Activated B cell treated with CpG ODN at 0.5 μM for 24 hours (primary cell): ENCODE measurements around the gene C9orf43. TPM values are rescaled to one million over a fixed set of nuclear protein-coding genes. Genes with fewer than 3 reads are reported as not detected.

ENCODE experiments used
- ATAC-seq: fragments of 200-7000 bp; cut with Tn5 transposase; one replicate; pipeline ENCODE4 v1.10.0; 2021; ENCODE audit warnings: low read depth, mild to moderate bottlenecking, moderate library complexity
- CTCF ChIA-PET: fragments of 350-600 bp; sonication (Branson Sonifier 250); formaldehyde crosslinking; loops from one replicate; lab custom pipeline; 2021; ENCODE audit warnings: antibody characterized with exemption; lab: Charles Lee
- POLR2A ChIA-PET: fragments of 350-600 bp; sonication (Branson Sonifier 250); formaldehyde crosslinking; loops from one replicate; lab custom pipeline; 2021; ENCODE audit warnings: antibody characterized with exemption; lab: Charles Lee
- DNase-seq: peaks from one replicate; pipeline ENCODE4 v3.0.0; 2022
- H3K27ac Mint-ChIP-seq: one replicate; pipeline ENCODE4 v1.8.0; 2020; ENCODE audit warnings: mixed read lengths
- H3K27me3 Mint-ChIP-seq: one replicate; pipeline ENCODE4 v1.8.0; 2021; ENCODE audit warnings: mixed read lengths
- H3K36me3 Mint-ChIP-seq: one replicate; pipeline ENCODE4 v1.8.0; 2021; ENCODE audit warnings: low read depth, mixed read lengths
- H3K4me1 Mint-ChIP-seq: one replicate; pipeline ENCODE4 v1.8.0; 2021; ENCODE audit warnings: mixed read lengths
- H3K4me3 Mint-ChIP-seq: one replicate; pipeline ENCODE4 v1.8.0; 2020; ENCODE audit warnings: mild to moderate bottlenecking, mixed read lengths
- H3K9me3 Mint-ChIP-seq: one replicate; pipeline ENCODE4 v1.8.0; 2020; ENCODE audit warnings: mixed read lengths
- CTCF ChIP-seq: fragments of 200-600 bp; IDR thresholded peaks from one replicate; pipeline ENCODE4 v1.8.0; 2022; ENCODE audit warnings: antibody characterized with exemption, mild to moderate bottlenecking
- intact Hi-C: fragments of 100-400 bp; cut with micrococcal nuclease; formaldehyde crosslinking; loops from one replicate; pipeline ENCODE4 v1.15.1; 2024
- total RNA-seq: library from RNA; stranded (reverse); gene quantifications from 2 replicates; pipeline ENCODE4 v1.2.3, GENCODE V29; 2022

Gene C9orf43
- total RNA-seq, 1 donor from 2014 or later: 1.2 TPM

GRCh38 chr9:113368348-113368981, 42.1 kb upstream of the C9orf43 start:
- no peak for TF ChIP-seq CTCF
- H3K36me3 Mint-ChIP-seq: peaks cover 12% of the 10 kb centered on the region
- POLR2A ChIA-PET: no interaction called here
- no peak overlapping the region for H3K4me3 Mint-ChIP-seq
- H3K9me3 Mint-ChIP-seq: no peaks in the 10 kb centered on the region
- DNase-seq (no peak), ATAC-seq (no peak)
- no peaks in the 10 kb centered on the region for H3K4me1 Mint-ChIP-seq
- intact Hi-C loops: no loop called here
- CTCF ChIA-PET: no interaction called here
- no peak overlapping the region for H3K27ac Mint-ChIP-seq
- H3K27me3 Mint-ChIP-seq: no peaks in the 10 kb centered on the region

- POLR2A ChIA-PET: no interaction called here
- H3K36me3 Mint-ChIP-seq: peaks cover 19% of the 10 kb centered on the region
- DNase-seq (no peak), ATAC-seq (no peak)
- intact Hi-C loops: no loop called here
- H3K27me3 Mint-ChIP-seq: no peaks in the 10 kb centered on the region
- no peaks in the 10 kb centered on the region for H3K4me1 Mint-ChIP-seq
- no peak for TF ChIP-seq CTCF
- H3K9me3 Mint-ChIP-seq: no peaks in the 10 kb centered on the region
- no peak overlapping the region for H3K27ac Mint-ChIP-seq
- H3K4me3 Mint-ChIP-seq: no peak overlapping the region
- CTCF ChIA-PET: no interaction called here
Measured at GRCh38 chr9:113368982-113369854, 41.3 kb upstream of the C9orf43 start.

- DNase-seq (no peak), ATAC-seq (no peak)
- intact Hi-C loops: no loop called here
- CTCF ChIA-PET: no interaction called here
- H3K9me3 Mint-ChIP-seq: no peaks in the 10 kb centered on the region
- H3K4me1 Mint-ChIP-seq: peaks cover 3% of the 10 kb centered on the region
- H3K36me3 Mint-ChIP-seq: peaks cover 23% of the 10 kb centered on the region
- TF ChIP-seq CTCF: no peak
- no peak overlapping the region for H3K27ac Mint-ChIP-seq
- no peak overlapping the region for H3K4me3 Mint-ChIP-seq
- POLR2A ChIA-PET: no interaction called here
- no peaks in the 10 kb centered on the region for H3K27me3 Mint-ChIP-seq
Measured at GRCh38 chr9:113369855-113370140, 40.7 kb upstream of the C9orf43 start.

- no peak overlapping the region for H3K27ac Mint-ChIP-seq
- H3K36me3 Mint-ChIP-seq: peaks cover 26% of the 10 kb centered on the region
- ChIA-PET POLR2A (interaction anchor here (0.6 kb wide), 1 partner anchor 20 kb away, joined by 3 read pairs; no protein-coding TSS in a partner anchor), CTCF (no interaction called here)
- H3K4me3 Mint-ChIP-seq: no peak overlapping the region
- no peaks in the 10 kb centered on the region for H3K27me3 Mint-ChIP-seq
- peaks cover 13% of the 10 kb centered on the region for H3K4me1 Mint-ChIP-seq
- no peaks in the 10 kb centered on the region for H3K9me3 Mint-ChIP-seq
- intact Hi-C loops: no loop called here
- no peak for DNase-seq
- no peak for ATAC-seq
- no peak for TF ChIP-seq CTCF
Measured at GRCh38 chr9:113370806-113371325, 39.7 kb upstream of the C9orf43 start.

GRCh38 chr9:113372059-113372458, 38.5 kb upstream of the C9orf43 start:
- ATAC-seq (no peak), DNase-seq (no peak)
- Mint-ChIP-seq H3K9me3 (no peaks in the 10 kb centered on the region), H3K36me3 (peaks cover 28% of the 10 kb centered on the region), H3K4me1 (peaks cover 18% of the 10 kb centered on the region), H3K27me3 (no peaks in the 10 kb centered on the region), H3K27ac (no peak overlapping the region), H3K4me3 (no peak overlapping the region)
- TF ChIP-seq CTCF: no peak
- intact Hi-C loops: no loop called here
- ChIA-PET CTCF (no interaction called here), POLR2A (interaction anchor here (1.1 kb wide), 1 partner anchor 8 kb away, joined by 3 read pairs; no protein-coding TSS in a partner anchor)
